NCI-H2029 (cell line): ENCODE results near the gene GLIS2.

Source experiments
- DNase-seq: peaks from one replicate; lab custom pipeline; 2025; lab: John Stamatoyannopoulos, UW

The GLIS2 gene

DNA sequence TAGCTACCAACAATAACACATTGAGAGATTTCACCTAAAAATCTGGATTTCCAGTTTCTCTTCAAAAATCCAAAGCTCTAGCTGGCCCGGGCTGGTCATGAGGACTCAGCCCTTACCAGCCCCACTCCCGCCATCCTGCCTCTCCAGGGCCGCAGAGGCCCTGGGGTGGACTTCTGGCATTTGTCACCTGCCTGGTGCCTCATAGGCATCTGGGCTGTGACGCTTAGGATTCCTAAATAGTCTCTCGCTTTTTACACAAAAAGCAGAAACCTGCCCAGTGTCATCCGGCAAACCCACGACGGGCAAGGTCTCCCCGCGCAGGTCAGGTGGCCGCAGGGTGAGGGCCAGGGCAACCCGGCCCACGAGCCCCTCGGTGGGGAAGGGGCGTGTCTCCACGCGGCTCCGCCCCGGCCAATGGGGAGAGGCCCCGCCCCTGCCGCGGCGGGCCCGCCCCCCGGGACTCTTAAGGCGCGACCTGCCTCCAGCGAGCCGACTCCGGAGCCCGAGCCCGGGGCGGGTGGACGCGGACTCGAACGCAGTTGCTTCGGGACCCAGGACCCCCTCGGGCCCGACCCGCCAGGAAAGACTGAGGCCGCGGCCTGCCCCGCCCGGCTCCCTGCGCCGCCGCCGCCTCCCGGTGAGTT, 55.6 kb downstream of the GLIS2 start, which contains the start of gene VASN:
Gene VASN (plus strand): TSS at position 492 of the 644 bp plus-strand sequence. CDS start 9,030 bp downstream, outside the sequence.
- peak; percentile 51 for DNase-seq

GRCh38 chr16:4372001-4372577, 56.2 kb downstream of the GLIS2 start:
- DNase-seq = no peak

GRCh38 chr16:4372578-4373355, 56.9 kb downstream of the GLIS2 start:
- peak; percentile 93 for DNase-seq

DNA sequence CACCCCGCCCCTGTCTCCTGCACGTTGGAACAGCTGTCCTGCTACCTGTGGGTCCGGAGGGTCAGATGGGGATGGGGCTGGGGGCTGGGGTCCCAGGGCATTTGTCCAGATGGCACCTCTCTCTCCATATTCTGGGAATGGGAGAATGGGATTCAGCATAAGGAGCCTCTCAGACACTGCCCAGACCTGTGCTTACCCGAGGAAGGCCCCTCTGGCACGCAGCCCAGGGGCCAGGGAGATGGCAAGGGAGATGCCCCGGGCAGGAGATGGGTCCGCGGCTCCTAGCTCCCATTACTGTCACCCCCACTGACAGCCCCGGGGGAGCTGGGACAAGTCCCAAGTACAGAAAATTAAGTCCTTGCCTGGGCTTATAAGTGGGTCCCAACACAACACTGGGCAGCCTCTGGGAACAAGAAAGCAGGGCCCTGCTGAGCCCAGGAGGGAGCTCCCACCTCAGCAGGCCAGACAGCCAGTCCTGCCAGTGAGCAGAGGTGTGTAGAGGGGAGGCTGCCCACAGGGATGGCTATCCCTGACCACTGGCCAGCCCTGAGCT, 57.6 kb downstream of the GLIS2 start:
- DNase-seq = peak; percentile 69

- no peak for DNase-seq
Observed at GRCh38 chr16:4373909-4374742, 58.3 kb downstream of the GLIS2 start.

GRCh38 chr16:4375717-4376116, 59.9 kb downstream of the GLIS2 start:
- no peak for DNase-seq

DNA sequence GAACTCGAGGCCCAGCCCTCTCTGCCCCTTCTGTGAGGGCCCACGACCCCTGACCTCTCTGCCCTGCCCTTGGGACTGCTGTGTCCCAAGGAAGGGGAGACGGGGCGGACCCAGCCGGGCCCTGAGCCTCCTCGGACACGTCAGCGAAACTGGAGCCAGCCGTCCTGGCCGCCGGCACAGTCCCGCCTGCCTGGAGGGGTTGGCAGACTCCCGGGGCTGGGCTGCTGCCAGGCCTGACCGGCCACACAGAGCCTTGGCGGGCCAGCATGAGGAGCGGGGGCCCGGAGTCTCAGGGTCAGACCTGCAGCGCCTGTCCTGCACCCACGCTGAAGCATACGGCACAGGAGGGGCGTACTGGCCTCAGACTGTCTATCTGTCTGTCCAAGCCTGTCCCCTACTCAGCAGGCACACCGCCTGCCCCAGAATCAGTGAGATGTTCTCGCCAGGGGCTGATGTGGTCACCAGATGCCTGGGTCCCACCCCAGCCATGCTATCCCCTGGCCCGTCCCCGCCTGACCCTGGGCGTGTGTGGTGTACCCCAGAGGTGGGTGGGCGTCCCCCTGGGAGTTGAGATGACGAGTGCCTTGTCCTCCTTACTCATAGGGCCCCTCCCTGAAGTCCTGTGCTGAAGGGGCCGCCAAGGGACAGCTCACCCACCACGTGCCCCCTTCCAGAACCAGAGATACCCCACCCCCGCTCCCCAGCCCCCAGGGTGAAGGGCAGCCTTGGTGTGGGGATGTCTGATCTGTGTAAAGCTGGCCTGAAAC, 60.4 kb downstream of the GLIS2 start:
- peak; percentile 29 for DNase-seq

DNA sequence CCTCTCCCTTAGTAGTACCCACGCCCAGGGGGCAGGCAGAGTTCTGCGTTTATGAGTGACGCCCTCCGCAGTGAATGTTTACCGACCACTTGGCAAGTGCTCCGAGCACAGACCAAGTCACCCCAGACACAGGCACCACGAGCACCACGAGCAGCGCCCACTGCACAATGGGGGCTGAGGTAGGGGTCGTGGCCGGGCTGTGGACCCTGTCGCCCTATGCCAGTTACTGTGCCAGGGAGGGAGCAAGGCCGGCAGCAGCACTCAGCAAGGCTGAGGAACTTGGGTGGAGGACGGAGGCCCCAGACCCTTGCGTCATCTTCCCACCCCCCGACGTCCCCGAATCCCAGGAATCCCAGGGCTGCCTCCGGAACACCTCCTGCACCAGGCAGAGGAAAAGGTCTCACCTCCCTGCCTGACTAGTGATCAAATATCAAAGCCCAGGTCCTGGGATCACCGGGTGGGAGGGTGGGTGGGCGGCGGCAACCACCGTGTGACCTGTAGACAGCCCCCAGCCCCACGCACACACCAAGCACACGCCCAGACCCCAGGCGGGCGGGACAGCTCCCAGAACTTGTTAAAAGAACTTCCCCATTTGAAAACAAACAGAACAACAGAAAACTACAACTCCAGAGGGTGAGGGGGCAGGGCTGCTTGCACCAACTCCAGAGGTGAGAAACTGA, 61.2 kb downstream of the GLIS2 start:
- DNase-seq = no peak

DNA sequence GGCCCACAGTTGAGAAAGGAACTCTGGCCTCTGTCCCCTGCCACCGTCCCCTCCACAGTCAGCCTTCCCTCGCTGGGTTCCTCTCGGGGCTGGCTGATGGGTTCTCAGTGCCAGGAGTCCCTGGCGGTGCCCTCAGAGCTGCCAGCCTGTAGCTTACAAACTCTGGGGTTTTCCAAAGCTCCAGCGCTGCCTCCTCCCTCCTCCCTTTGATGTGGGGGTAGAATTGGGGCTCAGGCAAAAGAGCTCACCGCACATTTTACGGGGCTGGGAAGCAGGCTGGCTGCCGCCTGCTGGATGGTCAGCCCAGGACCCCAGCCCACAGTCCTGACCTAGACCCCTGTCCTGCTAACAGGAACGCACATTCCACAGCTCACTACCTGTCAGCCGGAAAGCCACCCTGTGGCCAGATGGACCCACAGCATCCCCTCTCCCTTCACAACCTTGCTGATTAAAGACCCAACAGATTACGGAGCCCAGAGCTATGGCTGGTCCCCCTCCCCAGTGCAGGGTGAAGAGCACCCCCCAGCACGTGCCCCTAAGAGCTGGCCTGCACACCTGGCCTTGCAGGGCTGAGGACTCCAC, 61.8 kb downstream of the GLIS2 start:
- no peak for DNase-seq

DNA sequence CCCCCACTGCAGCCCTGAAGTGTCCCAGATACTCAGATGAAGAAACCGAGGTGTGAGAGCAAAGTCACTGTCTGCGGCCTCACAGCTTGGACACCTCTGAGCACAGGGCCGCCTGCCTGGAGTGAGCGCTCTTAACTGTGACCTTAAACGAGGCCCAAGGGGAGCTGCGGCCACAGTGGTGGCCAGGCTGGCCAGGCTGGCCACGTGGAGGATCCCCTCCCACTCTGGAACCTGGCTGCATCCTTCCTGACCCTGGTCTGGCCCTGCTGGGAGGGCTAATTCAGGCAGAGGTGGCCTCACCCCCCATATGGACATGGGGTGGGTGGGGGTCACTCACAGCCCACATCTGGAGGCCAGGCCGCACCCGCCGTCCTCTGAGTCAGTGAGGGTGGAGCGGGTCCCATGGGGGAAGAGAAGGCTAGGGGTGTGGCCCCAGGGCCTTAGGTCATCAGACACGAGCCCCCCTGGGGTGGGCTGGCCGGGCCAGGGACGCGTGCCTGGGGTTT, 62.3 kb downstream of the GLIS2 start:
- DNase-seq = no peak

GRCh38 chr16:4378999-4379690, 63.3 kb downstream of the GLIS2 start:
- no peak for DNase-seq

DNA sequence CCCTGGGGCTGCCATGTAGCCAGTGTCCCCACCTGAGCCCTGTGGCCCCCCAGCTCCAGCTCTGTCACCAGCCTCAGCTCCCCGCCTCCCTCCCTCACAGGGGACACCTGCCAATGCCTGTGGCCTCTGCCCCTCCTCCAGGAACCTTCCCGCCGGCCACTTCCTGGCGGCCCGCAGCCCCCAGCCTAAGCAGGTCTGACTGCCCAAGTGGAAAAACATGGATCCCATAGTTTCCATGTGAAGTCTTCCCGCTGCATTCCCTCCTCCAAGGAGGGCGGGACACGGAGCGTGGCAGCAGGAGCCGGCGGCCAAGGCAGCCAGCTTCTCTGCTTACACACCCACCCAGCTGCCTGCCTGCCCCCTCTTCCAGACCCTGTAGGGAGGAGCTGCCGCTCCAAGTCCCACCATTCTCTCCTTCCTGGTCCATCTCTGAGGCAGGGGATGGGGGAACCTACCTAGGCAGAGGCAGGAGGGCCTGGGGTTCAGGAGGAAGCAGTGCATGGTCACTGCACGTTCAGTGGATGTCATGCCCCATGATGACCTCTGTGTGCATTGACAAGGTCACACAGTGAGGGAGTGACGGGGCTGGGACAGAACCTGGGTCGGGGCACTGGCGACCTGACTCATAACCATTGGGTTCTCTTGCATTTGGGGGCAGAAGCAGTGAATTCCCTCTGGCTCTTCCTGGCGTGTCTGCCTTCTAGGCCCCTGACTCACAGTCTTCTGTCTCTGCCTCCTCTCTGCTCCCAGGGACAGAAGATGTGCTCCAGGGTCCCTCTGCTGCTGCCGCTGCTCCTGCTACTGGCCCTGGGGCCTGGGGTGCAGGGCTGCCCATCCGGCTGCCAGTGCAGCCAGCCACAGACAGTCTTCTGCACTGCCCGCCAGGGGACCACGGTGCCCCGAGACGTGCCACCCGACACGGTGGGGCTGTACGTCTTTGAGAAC, 64.5 kb downstream of the GLIS2 start:
- no peak for DNase-seq

DNA sequence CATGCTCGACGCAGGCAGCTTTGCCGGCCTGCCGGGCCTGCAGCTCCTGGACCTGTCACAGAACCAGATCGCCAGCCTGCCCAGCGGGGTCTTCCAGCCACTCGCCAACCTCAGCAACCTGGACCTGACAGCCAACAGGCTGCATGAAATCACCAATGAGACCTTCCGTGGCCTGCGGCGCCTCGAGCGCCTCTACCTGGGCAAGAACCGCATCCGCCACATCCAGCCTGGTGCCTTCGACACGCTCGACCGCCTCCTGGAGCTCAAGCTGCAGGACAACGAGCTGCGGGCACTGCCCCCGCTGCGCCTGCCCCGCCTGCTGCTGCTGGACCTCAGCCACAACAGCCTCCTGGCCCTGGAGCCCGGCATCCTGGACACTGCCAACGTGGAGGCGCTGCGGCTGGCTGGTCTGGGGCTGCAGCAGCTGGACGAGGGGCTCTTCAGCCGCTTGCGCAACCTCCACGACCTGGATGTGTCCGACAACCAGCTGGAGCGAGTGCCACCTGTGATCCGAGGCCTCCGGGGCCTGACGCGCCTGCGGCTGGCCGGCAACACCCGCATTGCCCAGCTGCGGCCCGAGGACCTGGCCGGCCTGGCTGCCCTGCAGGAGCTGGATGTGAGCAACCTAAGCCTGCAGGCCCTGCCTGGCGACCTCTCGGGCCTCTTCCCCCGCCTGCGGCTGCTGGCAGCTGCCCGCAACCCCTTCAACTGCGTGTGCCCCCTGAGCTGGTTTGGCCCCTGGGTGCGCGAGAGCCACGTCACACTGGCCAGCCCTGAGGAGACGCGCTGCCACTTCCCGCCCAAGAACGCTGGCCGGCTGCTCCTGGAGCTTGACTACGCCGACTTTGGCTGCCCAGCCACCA, 65.4 kb downstream of the GLIS2 start:
- DNase-seq = no peak

- DNase-seq = no peak
Observed at GRCh38 chr16:4381935-4382794, 66.3 kb downstream of the GLIS2 start.

- DNase-seq = no peak
Observed at GRCh38 chr16:4382795-4383357, 67.0 kb downstream of the GLIS2 start.
